Eye (tissue), 1 donor: ENCODE results near the gene KLHL33.

Experiments
- DNase-seq: peaks from one replicate; pipeline ENCODE4 v3.0.0-alpha.2; 2015

Gene KLHL33

DNA sequence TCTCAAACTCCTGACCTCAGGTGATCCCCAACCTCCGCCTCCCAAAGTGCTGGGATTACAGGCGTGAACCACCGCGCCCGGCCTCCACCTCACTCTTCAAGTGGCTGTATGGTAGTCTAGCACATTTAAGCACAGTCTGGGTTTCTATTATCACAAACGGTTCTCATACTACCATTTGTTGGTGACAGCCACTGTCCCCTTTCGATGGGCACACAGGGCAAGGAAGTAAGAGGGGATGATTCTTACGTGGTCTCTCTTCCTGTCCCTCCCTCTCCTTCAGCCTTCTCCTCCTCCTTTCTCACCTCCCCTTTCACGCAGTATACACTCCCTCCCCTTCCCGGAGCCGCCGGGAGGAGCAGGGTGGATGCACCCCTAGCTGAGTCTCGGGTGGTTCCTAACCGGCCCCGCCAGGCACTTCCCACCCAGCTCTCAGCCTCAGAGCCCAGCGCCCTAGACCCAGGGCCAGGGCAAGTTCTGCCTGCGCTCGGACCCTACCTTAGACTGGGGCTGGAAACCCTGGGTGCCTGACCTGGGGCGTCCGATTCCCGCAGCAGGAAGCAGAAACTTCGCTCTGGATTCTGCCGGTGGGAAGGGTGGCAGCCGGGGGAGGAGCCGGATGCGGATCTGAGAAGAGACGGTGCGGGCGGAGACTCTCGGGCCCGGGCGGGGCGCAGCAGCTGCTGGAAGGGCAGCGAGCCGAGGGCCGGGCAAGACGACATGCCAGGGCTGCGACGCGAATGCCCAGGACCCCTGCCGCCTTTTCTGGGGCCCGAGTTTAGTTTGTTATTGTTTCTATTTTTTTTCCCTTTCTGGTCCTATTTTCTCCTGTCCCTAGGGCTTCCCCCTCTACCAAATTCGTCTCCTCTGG, 22.9 kb downstream of the KLHL33 start, which contains the start of gene TEP1:
Gene TEP1 (minus strand): TSS at position 626 of the 868 bp plus-strand sequence. CDS start 5,062 bp downstream, outside the sequence.
- DNase-seq: peak; percentile 90

DNA sequence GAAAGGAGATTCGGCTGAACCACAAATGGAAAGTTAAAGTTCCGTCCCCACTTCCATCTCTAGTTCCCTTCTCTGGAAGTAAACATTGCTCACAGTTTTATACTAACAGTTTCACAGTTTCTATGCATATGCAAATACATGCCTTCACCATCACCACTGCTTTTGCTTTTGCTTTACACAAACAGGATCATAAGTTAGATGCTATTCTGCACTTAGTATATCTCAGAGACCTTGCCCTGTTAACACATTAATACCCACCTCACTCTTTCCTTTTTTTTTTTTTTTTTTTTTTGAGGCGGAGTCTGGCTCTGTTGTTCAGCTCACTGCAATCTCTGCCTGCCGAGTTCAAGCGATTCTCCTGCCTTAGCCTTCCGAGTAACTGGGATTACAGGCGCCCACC, 23.6 kb downstream of the KLHL33 start:
- no peak for DNase-seq

DNA sequence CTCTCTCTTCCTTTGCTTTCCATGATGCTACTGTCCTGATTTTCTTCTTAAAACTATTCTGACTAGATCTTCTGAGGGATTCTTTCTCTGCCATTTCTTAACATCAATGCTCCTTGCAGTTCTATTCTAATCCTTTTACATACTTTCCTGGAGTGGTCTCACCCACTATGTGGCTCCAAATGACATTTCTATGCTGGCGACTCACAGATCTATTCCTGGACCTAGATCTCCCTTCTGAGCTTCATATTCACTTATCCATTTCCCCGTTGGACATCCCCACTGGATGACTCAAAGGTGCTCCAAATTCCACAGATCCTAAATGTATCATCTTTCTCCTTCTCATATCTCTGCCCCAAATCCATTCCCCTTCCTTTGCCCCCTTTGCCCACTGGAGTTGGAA, 26.7 kb downstream of the KLHL33 start:
- DNase-seq: no peak

DNA sequence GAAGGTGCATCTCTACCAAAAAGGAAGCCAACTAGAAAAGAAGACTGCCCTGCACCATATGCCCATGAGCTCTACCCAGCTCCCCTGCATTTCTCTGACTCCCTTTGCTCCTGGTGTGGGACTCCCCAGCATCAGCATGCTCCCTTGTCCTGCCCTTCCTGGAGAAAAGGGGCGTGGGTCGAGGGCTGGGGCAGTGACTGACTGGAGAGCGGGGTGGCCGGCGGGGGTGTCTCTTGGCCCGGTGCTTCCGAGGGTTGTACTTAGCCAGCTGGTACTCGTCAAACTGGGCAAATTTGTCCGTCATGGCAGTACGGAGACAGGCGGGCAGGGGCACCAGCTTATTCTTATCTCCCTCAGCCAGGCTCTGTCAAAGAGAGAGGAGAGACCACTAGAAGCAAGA, 32.4 kb downstream of the KLHL33 start:
- DNase-seq: no peak

DNA sequence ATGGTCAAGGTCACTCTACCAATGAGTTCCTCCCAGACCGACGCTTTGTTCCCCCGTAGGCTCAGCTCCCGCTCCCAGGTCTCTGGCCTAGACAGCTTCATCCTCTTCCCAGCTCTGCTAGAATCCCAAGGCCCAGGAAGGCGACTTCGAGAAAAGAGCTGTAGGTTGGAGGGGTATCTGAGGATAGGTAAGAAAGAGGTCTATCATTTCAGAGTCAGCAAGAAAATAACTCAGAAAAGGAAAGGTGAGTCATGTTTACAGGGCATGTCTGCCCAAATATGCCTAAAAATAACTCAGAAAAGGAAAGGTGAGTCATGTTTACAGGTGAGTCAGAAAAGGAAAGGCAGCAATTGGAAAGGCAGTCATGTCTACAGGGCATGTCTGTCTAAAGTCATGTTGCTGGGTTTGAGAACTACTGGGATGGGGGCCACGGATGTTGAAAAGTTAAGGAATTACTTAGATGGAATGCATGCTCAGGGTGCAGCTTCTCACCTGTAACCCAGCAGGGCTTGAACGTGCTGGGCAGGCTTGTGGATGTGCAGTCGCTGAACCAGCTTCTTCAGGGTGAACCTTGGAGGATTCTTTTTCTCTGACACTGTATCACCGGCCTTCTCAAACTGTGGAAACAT, 34.9 kb downstream of the KLHL33 start:
- DNase-seq: no peak

DNA sequence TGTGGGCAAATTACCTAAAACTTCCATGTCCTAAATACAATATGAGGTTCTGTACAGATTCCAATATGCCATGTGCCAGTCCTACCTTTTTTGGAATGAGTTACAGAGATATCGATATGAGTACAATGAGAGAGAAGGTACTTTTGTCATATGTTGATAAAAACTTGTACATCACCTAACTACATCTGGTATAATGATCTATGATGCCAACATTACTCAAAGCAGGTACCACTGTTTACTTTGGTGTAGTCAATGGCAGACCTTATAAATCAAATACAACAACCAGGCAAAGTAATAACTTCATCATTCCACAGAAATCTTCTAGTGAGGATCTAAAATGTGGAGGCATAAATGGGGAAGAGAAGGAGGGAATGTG, 35.4 kb downstream of the KLHL33 start:
- DNase-seq: no peak

DNA sequence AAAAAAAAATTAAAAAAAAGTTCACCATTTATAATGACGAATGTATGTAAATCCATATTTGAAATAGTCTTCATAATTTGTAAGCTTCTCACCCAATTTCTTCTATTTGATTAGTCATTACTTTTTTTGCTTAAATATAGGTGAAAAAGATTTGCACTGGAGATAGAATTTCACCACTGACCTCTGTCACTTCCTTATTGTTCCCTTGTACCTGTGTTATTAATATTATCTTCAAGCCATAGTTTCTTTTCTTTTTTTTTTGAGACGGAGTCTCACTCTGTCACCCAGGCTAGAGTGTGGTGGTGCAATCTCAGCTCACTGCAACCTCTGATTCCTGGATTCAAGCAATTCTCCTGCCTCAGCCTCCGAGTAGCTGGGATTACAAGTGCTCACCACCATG, 38.5 kb downstream of the KLHL33 start:
- DNase-seq: no peak

DNA sequence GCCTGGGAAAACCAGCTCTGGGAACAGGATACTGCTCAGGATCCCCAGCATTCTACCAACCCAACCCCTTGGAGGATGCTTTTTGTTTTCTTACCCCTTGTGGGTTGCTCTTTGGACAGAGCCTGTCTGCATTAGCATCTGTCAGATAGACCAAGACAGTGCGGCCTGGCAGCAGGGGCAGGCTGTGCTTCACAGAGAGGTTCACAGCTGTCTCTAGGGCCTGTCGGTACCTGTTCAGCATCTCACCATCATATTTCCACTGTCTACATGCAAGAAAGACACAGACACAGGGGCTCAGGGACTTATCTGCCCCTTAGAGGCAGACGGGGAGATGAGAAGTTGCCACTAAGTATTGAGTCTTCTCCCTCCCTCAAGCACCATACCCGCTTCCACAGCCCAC, 44.5 kb downstream of the KLHL33 start:
- no peak for DNase-seq

DNA sequence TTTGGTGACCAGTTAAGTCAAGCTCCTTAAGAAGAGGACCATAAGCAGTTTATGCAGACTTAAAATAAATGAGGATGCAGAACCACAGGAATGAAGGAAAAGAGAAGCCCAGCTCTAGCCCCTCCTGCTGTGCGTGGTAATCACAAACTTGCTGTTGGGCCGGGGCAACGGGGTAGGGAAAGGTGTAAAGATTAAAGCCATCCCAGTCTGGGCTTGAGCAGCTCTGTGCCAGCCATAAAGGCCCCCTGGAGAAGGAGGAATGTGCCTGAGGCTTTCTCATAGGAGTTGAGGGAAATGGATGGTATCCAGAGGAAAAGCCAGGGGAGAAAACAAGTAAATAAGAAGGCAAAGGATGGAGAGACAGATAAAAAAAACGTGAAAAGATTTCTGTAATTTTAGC, 47.8 kb downstream of the KLHL33 start:
- no peak for DNase-seq

DNA sequence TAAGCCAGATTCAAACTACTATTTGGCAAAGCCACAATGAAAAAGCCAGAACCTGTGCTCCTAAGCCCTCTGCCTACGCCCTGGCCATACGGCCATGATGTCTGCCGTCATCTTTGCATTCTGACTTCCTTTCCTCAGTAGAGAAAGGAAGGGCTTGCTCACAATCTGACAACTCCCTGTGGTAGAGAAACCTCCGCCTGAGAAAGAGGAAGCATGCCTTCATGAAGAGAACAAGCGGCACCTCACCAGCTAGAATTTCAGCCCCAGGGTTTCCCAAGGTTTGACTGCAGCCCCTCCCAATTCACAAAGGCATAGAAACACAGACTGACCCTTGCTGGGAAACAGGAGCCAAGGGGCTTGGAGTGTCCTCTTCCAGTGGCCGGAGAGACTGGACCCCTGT, 48.4 kb downstream of the KLHL33 start:
- DNase-seq: no peak

DNA sequence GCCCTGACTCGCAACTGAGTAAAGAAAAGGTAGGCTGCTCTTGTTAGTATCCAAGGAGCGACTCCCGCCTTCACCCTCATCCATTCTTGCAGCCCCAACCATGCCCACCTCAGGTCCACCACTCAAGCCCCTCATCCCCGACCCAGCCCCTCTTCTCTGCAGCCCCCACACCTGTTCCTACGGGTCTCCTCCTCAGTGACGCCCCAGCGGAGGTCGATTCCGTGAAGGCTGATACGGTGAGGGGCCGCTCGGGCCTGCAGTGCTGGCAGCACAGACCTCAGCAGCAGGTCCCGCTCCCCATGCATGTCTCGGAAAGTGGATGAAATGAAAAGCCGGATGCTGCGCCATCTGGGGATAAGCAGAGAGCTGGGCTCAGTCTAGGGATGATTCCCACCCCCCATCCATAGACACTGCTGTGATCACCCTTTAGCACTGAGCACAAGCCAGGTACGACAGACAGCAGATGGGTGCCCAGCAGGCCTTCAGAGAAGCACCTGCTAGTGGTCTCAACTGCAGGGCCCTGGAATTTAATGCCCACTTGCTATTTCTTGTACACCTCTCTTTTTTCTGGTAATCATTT, 49.6 kb downstream of the KLHL33 start:
- no peak for DNase-seq

DNA sequence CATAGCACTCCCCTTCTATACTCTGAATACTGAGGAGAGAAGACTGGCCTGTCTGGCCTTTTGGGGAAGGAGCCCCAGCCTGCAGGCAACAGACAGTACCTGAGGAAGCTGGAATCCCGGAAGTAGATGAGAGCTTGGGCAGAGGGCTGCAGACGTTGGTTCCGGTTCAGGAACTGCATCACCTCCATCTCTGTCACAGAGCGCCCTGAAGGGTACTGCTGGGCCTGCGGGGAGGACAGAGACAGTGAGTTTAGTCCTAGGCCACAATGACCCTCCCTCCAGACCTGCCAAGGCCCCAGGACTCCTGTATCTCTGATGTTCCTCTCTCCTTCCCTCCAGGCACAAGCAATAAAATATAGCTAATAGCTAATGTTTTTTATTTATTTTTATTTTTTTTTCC, 51.1 kb downstream of the KLHL33 start:
- no peak for DNase-seq

DNA sequence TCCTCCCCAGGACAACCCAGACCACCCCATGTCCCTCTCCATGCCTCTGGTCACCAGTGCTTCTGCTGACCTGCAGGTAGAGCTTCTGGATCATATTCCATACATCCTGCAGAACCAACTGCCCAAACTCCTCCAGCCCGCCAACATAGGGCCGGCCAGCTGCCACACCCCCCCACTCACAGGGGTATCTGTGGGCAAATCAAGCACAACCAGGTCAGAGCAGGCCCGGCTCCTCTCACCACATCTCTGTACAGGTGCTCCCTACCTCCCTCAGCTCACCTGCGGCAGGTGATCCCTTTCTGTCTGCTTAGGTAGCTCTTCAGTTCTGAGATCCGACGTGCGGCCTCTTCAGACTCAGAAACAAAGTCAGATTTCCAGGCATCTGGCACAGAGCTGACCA, 51.6 kb downstream of the KLHL33 start:
- DNase-seq: no peak

DNA sequence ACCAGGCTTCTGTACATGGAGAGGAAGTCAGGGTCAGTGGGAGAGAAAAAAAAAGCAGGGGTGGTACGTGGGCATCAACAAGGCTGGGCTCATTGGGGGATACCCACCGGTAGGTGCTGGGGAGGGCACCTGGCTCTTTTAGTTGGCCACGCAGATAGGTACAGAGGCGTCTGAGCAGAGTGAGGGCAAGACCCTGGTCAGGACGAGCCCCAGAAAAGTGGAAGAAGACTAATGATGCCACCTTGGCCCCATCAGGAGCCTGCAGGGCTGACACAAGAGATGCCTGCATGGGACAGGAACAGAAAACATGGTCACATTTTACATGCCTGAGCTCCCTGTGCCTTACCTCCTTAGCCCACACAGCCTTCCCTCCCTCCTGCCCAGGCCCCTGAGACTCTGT, 52.3 kb downstream of the KLHL33 start:
- DNase-seq: no peak

DNA sequence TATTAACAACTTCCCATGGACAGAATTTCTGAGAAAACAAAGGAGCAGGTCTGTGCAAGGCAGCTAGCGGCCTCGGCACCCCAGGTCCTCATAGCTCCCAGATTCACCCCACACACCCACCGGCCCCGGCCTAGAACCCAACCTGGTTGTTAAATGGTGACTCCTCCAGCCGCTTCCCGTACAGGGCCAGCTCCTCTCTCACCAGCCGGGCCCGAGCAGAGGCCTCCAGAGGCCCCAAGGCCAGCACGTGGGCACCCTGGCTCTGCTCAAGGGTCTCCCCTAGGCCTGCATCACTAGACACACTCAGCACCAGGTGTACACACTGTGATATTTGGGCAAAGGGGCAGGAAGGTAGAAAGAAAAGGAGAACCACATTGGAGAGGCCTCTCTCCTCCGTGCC, 52.9 kb downstream of the KLHL33 start:
- no peak for DNase-seq

DNA sequence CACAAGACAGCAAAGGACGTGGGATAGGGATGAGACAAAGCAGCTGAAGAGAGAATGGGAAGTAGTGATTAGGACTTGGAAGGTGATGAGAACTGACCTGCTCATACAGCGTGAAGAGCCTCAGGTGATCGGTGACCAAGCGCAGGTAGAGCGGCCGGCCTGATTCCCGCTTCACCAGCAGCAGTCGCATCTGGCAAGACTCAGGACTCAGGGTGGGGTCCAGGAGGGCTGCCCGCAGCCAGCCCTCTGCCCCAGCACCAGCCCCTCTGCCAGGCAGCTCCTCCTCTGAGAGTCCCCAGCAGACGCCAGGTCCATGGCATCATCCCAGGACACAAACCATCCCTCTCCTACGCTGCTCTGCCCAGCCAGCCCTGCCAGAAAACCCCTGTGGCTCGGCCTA, 53.4 kb downstream of the KLHL33 start:
- no peak for DNase-seq

DNA sequence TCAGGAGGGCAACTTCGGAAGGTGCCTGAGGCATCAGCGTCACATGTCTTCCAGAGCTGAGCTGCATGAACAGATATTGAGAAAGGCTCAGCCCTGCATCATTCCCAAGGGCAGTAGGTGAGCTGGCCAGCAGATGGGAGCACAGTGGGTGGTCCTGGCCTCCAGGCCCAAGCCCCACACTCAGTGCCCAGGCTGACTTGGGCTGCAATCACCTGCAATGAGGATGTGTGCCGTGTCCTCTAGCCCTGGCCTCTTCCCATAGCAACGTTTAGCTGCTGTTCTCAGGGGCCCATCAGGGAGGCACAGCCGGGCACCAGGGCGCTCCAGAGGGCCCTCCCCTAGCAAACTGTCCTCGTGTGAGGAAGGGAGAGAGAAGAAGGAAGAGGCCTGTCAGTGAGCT, 54.6 kb downstream of the KLHL33 start:
- no peak for DNase-seq

DNA sequence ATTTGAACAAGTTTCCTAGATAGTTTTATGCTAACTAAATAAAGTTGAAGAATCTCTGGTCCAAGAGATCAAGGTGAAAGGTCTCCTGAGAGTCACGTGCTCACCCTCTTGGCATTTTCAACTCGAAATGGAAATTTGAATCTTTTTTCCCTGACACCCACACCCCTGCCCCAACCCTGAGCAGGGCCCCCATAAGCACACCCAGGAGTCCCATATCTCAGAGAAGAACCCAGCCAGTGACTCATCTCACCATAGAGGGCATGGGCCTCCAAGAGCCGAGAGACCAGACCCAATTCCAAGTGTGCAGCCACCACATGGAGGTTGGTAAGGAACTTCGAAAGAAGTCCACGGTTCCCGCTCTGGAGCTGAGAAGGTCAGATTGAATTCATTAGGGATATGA, 55.3 kb downstream of the KLHL33 start:
- DNase-seq: no peak

DNA sequence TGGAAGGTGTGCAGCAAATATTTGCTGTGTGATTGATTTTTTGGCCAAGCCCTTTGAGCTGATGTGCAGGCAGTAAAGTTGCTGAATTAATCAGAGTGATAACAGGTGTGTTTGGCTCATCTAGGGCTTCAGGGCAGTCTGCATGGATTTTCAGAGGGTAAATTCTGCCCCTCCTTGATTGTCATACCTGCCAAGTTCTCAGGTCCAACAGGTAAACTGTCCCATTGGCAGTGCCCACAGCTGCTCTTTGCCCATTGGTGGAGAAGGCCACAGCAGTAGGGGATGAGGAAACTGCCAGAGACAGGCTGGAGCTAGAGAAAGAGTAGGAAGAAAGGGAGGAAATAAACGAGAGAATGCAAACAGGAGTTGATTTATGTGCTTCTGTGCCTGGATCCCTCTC, 56.2 kb downstream of the KLHL33 start:
- no peak for DNase-seq

DNA sequence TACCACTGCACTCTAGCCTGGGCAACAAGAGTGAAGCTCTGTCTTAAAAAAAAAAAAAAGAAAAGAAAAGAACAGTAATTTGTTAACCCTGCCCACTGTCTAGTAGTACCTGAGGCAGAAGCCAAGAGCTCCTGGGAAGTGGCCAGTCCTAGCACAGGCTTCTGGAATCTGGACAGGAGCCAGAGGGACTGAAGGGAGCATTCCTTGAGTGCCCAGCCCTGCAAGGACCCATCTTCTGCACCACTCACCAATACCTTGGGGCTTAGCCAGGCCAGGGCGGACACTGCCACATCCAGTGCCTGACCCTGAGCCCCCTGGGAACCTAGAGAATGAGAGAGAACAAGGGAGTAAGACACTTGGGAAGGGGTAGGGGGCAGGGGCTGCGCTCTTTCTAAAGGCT, 58.8 kb downstream of the KLHL33 start:
- DNase-seq: no peak

DNA sequence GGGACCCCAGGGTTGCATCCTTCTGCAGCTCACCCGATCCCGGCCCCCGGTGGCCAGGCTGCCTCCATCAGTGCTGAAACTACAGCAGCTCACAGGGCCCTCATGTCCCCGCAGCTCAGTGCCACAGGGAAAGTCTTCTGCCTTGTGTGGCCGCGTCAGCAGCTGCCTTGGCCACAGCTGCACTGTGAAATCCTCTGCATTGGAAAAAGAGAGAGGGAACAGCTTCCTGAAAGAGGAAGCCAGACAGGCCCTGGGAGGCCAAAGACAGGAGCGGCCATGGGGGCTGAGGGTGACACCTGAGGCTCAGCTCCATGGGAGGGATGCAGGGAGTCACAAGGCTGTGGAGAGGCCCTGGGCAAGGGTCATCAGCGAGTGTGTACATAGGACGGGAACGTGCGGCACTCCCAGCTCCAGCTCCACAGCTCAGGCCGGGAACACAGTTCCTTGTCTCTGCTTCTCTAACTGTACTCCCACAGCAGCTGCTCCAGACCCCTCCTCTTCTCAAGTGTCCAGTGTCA, 59.8 kb downstream of the KLHL33 start:
- DNase-seq: no peak
